ENCODE data around the gene APP.

The APP gene

GRCh38 chr21:26194326-26194725 is 23.8 kb upstream of the APP start:
- no peak for DNase-seq (ENCODE audit: low read depth)
- TF ChIP-seq, protein P1, sequence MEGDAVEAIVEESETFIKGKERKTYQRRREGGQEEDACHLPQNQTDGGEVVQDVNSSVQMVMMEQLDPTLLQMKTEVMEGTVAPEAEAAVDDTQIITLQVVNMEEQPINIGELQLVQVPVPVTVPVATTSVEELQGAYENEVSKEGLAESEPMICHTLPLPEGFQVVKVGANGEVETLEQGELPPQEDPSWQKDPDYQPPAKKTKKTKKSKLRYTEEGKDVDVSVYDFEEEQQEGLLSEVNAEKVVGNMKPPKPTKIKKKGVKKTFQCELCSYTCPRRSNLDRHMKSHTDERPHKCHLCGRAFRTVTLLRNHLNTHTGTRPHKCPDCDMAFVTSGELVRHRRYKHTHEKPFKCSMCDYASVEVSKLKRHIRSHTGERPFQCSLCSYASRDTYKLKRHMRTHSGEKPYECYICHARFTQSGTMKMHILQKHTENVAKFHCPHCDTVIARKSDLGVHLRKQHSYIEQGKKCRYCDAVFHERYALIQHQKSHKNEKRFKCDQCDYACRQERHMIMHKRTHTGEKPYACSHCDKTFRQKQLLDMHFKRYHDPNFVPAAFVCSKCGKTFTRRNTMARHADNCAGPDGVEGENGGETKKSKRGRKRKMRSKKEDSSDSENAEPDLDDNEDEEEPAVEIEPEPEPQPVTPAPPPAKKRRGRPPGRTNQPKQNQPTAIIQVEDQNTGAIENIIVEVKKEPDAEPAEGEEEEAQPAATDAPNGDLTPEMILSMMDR (IDR thresholded peaks at IDR 0.05; ENCODE audit: control insufficient read depth, extremely low read depth, insufficient read depth), result no peak
- H3K4me3 ChIP-seq (ENCODE audit: low read depth, low read length), result no peak overlapping the region

DNA sequence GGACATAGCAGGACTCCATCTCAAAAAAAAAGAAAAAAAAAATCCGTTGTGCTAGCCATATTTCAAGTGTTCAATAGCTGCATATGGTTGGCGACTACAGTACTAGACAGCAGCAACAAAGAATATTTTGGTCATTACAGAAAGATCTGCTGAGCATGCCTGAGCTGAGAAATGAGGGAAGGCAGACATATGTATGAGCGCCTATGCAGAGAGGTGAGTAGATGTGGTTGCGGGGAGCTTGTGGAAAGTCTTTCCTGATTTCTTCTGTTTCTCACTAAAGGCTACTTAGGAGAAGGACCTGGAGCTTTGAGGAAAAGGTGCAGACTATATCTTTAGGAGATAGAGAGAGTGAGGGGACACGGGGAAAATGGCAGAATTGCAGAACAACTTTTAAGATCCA is 21.0 kb upstream of the APP start:
- TF ChIP-seq, protein P1 (IDR thresholded peaks at IDR 0.05; ENCODE audit: control insufficient read depth, extremely low read depth, insufficient read depth), result no peak
- no peak for DNase-seq (ENCODE audit: low read depth)
- no peak overlapping the region for H3K4me3 ChIP-seq (ENCODE audit: low read depth, low read length)

GRCh38 chr21:26188422-26188821 is 17.9 kb upstream of the APP start:
- DNase-seq (ENCODE audit: low read depth), result no peak
- TF ChIP-seq, protein P1 (IDR thresholded peaks at IDR 0.05; ENCODE audit: control insufficient read depth, extremely low read depth, insufficient read depth), result no peak
- no peak overlapping the region for H3K4me3 ChIP-seq (ENCODE audit: low read depth, low read length)

DNA sequence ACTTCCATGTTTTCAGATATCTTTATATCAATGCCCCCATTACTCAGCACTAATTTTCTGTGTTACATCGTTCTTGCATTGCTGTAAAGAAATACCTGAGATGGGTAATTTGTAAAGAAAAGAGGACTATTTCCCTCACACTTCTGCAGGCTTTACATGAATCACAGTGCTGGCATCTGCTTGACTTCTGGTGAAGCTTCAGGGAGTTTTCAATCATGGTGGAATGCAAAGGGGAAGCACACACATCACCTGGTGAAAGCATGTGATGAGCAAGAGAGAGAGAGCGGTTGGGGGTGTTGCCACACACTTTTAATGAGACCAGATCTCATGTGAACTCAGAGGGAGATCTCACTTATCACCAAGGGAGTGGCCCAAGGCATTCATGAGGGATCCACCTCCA is 14.9 kb upstream of the APP start:
- no peak for DNase-seq (ENCODE audit: low read depth)
- TF ChIP-seq, protein P1 (IDR thresholded peaks at IDR 0.05; ENCODE audit: control insufficient read depth, extremely low read depth, insufficient read depth), result no peak
- H3K4me3 ChIP-seq (ENCODE audit: low read depth, low read length), result no peak overlapping the region

DNA sequence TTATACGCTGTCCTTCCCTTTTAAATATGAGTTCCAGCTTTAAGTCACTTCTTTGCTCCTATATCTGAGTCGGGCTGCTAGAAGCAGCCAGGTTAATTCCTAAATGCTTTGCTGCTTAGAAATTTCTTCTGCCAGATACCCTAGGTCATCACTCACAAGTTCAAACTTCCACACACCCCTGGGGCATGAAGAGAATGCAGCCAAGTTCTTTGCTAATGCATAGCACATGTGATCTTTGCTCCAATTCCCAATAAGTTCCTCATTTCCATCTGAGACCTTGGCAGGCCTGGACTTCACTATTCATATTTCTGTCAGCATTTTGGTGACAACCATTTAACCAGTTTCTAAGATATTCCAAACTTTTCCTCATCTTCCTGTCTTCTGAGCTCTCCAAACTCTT is 14.5 kb upstream of the APP start:
- TF ChIP-seq, protein P1 (IDR thresholded peaks at IDR 0.05; ENCODE audit: control insufficient read depth, extremely low read depth, insufficient read depth), result no peak
- no peak for DNase-seq (ENCODE audit: low read depth)

DNA sequence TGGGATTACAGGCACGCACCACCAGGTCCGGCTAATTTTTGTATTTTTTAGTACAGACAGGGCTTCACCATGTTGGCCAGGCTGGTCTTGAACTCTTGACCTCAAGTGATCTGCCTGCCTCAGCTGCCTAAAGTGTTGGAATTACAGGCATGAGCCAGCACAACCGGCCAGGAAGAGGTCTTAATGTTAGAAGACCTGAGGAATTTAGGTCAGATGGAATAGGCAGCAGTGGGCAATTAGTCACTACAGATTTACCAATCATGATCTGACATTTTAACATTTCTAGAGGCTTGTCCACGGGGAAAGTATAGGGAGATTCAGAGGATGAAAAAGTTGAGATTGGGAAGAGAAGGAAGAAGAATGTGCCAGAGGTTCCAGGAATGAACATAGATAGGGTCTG is 8.9 kb upstream of the APP start:
- TF ChIP-seq, protein P1 (IDR thresholded peaks at IDR 0.05; ENCODE audit: control insufficient read depth, extremely low read depth, insufficient read depth), result no peak
- no peak overlapping the region for H3K4me3 ChIP-seq (ENCODE audit: low read depth, low read length)
- DNase-seq (ENCODE audit: low read depth), result no peak

More for the DNA sequence above, 14.5 kb upstream of the APP start:
- H3K4me3 ChIP-seq (ENCODE audit: low read depth, low read length), result no peak overlapping the region

DNA sequence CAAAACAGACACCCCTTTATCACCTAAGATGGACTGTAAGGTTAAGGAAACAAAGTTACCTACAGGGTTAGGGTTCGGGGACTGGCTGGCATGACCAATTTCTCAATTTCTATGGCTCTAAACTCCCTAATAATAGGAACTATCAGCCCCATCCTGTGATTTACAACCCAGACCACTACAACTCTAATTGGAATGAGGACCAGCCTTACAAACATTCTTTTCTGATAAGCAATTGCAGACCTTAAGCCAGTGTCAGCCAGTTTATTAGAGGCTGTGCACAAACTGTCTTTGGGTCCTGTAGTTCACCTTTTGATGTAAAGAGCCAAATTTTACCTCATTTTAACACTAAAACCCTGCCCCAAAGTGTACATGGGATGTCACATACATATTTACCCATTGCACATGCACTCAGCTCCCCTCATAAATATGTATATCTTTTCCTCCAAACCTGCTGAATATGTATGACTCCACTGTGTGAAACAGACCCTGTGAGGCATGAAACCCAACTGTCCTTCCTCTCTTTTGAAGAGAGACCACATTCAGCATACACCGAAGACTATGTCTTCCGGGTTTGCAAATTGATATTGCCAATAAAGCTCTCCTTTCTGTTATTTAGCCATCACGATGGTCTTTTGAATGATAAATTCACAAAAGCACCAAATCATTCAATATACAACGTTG is 7.3 kb upstream of the APP start:
- no peak overlapping the region for H3K4me3 ChIP-seq (ENCODE audit: low read depth, low read length)
- DNase-seq (ENCODE audit: low read depth), result no peak
- TF ChIP-seq, protein P1 (IDR thresholded peaks at IDR 0.05; ENCODE audit: control insufficient read depth, extremely low read depth, insufficient read depth), result no peak
